Measurements from ENCODE around the gene CPTP. TPM values are rescaled to one million over a fixed set of nuclear protein-coding genes. Genes with fewer than 3 reads are reported as not detected.

Gene CPTP
- total and polyA plus RNA-seq, 4 donors: 7.9 to 45.1 (median 22.5) TPM

GRCh38 chr1:1345860-1346500 lies 21.4 kb downstream of the CPTP start:
- 45% methylated on average over 12 of the region's 12 CpGs for WGBS
- H3K27ac ChIP-seq (ENCODE audit: low read depth in 1 of 2, low read length in 2 of 2): peak overlapping the region in 1 of 2 donors; percentile 23
- H3K27me3 ChIP-seq (ENCODE audit: control insufficient read depth in 4 of 4, insufficient read depth in 4 of 4, low read length in 3 of 4): no peaks in the 10 kb centered on the region
- DNase-seq (ENCODE audit: low spot score): no peak
- peaks cover 0 to 6% (median 1%) of the 10 kb centered on the region in 4 donors for H3K36me3 ChIP-seq (ENCODE audit: control insufficient read depth in 4 of 4, insufficient read depth in 3 of 4, low read depth in 1 of 4, low read length in 3 of 4)
- peak overlapping the region in 1 of 2 donors; percentile 56 for H3K9ac ChIP-seq (ENCODE audit: low read depth in 1 of 2, low read length in 2 of 2)
- no peaks in the 10 kb centered on the region for H3K9me3 ChIP-seq (ENCODE audit: control insufficient read depth in 4 of 4, low read length in 3 of 4)
- TF ChIP-seq FOXA2 (IDR thresholded peaks at IDR 0.05) (no peak), GABPA (IDR thresholded peaks at IDR 0.05 in 1 of 2, conservative IDR thresholded peaks at IDR 0.05 in 1 of 2) (no peak), HNF4A (conservative IDR thresholded peaks at IDR 0.05) (peak; percentile 12 to 14)
- H3K4me1 ChIP-seq (ENCODE audit: control insufficient read depth in 4 of 4, insufficient read depth in 4 of 4, low read length in 3 of 4): peaks cover 34 to 58% (median 53%) of the 10 kb centered on the region in 4 donors
- peak overlapping the region in 1 of 3 donors; percentile 2 for H3K4me3 ChIP-seq (ENCODE audit: low read depth in 1 of 3, low read length in 3 of 3)

DNA sequence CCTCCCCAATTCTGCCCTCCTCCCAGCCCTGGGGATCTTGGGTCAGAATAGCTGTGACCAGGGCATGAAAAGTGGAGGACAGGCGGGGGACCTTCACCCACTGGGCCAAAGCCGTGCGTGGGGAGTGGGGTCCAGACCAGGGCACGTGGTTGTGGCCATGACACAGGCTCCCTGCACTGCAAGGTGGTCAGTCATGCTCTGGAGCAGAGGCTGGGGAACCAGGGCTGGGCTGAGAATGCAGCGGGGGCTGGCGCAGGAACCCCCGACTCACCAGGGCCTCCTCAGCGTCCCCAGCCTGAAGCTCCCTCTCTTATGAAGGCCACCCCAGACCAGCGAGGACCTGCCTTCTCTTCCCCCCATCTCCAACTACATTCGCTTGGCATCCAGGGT lies 21.9 kb downstream of the CPTP start:
- DNase-seq (ENCODE audit: low spot score): no peak
- WGBS: 88% methylated on average over 10 of the region's 10 CpGs

More for the DNA sequence above, 21.9 kb downstream of the CPTP start:
- Histone ChIP-seq H3K4me1 (ENCODE audit: control insufficient read depth in 4 of 4, insufficient read depth in 4 of 4, low read length in 3 of 4) (peaks cover 34 to 59% (median 53%) of the 10 kb centered on the region in 4 donors), H3K27ac (ENCODE audit: low read depth in 1 of 2, low read length in 2 of 2) (peak overlapping the region in 1 of 2 donors; percentile 23), H3K4me3 (ENCODE audit: low read depth in 1 of 3, low read length in 3 of 3) (peak overlapping the region in 1 of 3 donors; percentile 2), H3K36me3 (ENCODE audit: control insufficient read depth in 4 of 4, insufficient read depth in 3 of 4, low read depth in 1 of 4, low read length in 3 of 4) (peaks cover 0 to 1% (median 0%) of the 10 kb centered on the region in 4 donors), H3K9me3 (ENCODE audit: control insufficient read depth in 4 of 4, low read length in 3 of 4) (no peaks in the 10 kb centered on the region), H3K9ac (ENCODE audit: low read depth in 1 of 2, low read length in 2 of 2) (peak overlapping the region in 1 of 2 donors; percentile 56), H3K27me3 (ENCODE audit: control insufficient read depth in 4 of 4, insufficient read depth in 4 of 4, low read length in 3 of 4) (no peaks in the 10 kb centered on the region)
- TF ChIP-seq RAD21 (IDR thresholded peaks at IDR 0.05) (no peak), REST (IDR thresholded peaks at IDR 0.05) (no peak), GABPA (IDR thresholded peaks at IDR 0.05 in 1 of 2, conservative IDR thresholded peaks at IDR 0.05 in 1 of 2) (no peak), RXRA (IDR thresholded peaks at IDR 0.05) (no peak), NR2F2 (IDR thresholded peaks at IDR 0.05) (no peak), JUND (IDR thresholded peaks at IDR 0.05) (no peak), TAF1 (conservative IDR thresholded peaks at IDR 0.05) (no peak), HNF4A (conservative IDR thresholded peaks at IDR 0.05) (no peak), FOXA1 (IDR thresholded peaks at IDR 0.05) (no peak), FOXA2 (IDR thresholded peaks at IDR 0.05) (no peak), ATF3 (IDR thresholded peaks at IDR 0.05) (no peak), EGR1 (IDR thresholded peaks at IDR 0.05; ENCODE audit: low read depth in 2 of 2) (no peak)
- TF ChIP-seq, protein P1, sequence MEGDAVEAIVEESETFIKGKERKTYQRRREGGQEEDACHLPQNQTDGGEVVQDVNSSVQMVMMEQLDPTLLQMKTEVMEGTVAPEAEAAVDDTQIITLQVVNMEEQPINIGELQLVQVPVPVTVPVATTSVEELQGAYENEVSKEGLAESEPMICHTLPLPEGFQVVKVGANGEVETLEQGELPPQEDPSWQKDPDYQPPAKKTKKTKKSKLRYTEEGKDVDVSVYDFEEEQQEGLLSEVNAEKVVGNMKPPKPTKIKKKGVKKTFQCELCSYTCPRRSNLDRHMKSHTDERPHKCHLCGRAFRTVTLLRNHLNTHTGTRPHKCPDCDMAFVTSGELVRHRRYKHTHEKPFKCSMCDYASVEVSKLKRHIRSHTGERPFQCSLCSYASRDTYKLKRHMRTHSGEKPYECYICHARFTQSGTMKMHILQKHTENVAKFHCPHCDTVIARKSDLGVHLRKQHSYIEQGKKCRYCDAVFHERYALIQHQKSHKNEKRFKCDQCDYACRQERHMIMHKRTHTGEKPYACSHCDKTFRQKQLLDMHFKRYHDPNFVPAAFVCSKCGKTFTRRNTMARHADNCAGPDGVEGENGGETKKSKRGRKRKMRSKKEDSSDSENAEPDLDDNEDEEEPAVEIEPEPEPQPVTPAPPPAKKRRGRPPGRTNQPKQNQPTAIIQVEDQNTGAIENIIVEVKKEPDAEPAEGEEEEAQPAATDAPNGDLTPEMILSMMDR (IDR thresholded peaks at IDR 0.05; ENCODE audit: low read depth, low read length, missing input control): no peak
